NCI-H2081 treated with DMSO at 0.1 percent for 48 hours (cell line): ENCODE measurements around the gene PPP1R1B.

Experiments used
- DNase-seq: peaks from one replicate; lab custom pipeline; 2025; lab: John Stamatoyannopoulos, UW

The PPP1R1B gene

DNA sequence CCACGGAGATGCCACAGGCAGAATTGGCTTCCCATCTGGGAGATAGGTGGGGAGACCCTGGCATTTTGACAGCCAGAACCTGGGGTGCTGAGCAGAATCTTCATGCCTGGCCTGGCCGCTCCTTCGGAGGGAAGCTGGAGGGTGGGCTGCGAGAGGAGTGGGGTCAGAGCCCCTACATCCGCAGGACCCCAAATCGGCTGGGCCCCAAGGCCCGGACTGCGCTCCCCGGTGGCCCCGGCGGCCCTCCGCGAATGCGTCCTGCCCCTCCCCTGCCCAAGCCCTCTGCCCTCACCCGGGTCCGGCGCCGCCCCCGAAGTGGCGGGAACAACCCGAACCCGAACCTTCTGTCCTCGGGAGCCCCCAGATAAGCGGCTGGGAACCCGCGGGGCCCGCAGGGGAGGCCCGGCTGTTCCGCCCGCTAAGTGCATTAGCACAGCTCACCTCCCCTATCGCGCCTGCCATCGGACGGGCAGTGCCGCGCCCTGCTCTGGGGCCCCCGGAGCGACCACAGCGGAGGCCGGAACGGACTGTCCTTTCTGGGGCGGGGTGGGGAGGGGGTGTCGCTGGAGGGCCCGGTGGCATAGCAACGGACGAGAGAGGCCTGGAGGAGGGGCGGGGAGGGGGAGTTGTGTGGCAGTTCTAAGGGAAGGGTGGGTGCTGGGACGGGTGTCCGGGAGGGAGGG is 40.7 kb downstream of the PPP1R1B start:
- DNase-seq = no peak

DNA sequence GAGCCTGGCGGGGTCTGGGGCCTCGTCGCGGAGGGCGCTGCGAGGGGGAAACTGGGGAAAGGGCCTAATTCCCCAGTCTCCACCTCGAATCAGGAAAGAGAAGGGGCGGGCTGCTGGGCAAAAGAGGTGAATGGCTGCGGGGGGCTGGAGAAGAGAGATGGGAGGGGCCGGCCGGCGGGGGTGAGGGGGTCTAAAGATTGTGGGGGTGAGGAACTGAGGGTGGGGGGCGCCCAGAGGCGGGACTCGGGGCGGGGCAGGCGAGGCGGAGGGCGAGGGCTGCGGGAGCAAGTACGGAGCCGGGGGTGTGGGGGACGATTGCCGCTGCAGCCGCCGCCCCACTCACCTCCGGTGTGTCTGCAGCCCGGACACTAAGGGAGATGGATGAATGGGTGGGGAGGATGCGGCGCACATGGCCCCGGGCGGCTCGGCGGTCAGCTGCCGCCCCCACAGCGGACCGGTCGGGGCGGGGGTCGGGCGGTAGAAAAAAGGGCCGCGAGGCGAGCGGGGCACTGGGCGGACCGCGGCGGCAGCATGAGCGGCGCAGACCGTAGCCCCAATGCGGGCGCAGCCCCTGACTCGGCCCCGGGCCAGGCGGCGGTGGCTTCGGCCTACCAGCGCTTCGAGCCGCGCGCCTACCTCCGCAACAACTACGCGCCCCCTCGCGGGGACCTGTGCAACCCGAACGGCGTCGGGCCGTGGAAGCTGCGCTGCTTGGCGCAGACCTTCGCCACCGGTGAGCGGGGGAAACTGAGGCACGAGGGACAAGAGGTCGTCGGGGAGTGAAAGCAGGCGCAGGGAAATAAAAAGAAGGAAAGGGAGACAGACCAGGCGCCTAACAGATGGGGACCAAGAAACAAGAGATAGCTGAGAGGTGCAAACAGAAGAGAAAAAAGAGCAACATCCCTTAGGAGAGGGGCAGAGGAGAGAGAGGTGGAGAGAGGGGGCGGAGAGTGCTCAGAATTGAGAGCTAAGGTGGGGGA is 41.5 kb downstream of the PPP1R1B start, which contains the start of gene PNMT:
Gene PNMT (plus strand): TSS at position 509 of the 980 bp plus-strand sequence. CDS start 23 bp downstream, at position 532.
- no peak for DNase-seq

DNA sequence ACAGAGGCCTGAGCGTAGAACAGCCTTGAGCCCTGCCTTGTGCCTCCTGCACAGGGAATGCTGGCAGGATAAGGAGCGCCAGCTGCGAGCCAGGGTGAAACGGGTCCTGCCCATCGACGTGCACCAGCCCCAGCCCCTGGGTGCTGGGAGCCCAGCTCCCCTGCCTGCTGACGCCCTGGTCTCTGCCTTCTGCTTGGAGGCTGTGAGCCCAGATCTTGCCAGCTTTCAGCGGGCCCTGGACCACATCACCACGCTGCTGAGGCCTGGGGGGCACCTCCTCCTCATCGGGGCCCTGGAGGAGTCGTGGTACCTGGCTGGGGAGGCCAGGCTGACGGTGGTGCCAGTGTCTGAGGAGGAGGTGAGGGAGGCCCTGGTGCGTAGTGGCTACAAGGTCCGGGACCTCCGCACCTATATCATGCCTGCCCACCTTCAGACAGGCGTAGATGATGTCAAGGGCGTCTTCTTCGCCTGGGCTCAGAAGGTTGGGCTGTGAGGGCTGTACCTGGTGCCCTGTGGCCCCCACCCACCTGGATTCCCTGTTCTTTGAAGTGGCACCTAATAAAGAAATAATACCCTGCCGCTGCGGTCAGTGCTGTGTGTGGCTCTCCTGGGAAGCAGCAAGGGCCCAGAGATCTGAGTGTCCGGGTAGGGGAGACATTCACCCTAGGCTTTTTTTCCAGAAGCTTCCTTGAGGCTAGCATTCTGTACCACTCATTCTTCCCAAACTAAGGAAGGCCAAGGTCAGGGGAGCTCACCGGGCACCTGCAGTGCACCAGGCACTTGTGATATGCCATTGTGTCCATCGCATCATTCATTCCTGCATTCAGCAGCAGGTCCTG is 43.4 kb downstream of the PPP1R1B start:
- no peak for DNase-seq

- DNase-seq = no peak
These were observed 44.0 kb downstream of the PPP1R1B start for GRCh38 chr17:39670746-39671145.

GRCh38 chr17:39671651-39672521 is 45.1 kb downstream of the PPP1R1B start:
- DNase-seq = no peak

DNA sequence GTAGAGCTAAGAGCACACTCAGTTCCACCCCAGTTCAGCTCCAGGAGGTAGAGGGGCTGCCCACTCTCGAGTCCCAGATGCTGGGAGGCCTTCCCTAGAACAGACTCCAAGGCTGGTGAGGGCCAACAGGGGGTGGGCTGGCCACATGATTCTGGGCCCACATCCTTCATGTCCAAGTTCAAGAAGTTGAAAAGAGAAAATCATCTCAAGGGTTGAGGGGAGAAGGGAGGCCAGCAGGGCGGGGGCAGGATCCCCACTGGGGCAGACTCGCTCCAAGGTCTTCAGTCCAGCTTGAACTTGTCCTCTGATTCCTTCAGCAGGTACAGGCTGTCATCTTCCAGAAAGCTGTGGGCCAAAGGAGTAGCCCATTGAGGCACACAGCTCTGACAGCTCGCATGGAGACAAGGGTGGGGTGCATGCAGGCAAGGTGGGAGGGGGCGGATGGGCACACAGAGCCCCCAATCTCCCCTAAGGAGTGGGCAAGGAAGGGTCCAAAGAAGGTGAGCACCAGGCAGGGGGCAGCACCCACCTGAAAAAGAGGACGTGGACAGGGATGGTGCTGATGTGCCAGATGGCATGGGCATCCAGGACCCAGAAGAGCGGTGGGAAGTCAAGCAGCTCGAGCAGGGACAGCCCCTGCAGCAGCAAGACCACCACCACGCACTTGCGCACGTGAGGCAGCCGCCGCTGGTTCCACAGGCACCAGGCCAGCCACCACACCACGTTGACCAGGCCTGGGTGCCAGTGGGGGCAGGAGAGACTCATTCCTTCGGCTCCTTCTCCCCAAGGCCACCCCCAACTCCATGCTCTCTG is 46.0 kb downstream of the PPP1R1B start:
- no peak for DNase-seq

- DNase-seq = no peak
These were observed 46.8 kb downstream of the PPP1R1B start for GRCh38 chr17:39673335-39674081.

DNA sequence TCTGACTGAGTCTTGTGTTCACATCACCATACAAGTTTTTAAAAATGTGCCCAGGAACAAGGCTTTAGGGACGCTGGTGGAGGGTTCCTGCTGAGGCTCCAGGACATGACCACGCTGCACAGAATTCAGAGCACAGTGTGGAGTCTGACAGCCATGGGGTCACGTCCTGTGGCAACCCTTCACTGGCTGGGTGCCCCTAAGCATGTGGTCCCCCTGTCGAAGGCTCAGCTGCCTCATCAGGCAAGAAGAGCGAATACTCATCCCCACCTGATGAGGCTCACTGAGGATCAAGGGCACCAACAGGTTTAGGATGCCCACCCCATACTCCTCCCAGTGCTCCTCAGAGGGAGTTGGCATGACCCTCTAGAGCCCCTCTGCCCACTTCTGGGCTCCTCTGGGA is 47.4 kb downstream of the PPP1R1B start:
- no peak for DNase-seq

GRCh38 chr17:39674702-39675389 is 48.1 kb downstream of the PPP1R1B start:
- peak; percentile 58 for DNase-seq

DNA sequence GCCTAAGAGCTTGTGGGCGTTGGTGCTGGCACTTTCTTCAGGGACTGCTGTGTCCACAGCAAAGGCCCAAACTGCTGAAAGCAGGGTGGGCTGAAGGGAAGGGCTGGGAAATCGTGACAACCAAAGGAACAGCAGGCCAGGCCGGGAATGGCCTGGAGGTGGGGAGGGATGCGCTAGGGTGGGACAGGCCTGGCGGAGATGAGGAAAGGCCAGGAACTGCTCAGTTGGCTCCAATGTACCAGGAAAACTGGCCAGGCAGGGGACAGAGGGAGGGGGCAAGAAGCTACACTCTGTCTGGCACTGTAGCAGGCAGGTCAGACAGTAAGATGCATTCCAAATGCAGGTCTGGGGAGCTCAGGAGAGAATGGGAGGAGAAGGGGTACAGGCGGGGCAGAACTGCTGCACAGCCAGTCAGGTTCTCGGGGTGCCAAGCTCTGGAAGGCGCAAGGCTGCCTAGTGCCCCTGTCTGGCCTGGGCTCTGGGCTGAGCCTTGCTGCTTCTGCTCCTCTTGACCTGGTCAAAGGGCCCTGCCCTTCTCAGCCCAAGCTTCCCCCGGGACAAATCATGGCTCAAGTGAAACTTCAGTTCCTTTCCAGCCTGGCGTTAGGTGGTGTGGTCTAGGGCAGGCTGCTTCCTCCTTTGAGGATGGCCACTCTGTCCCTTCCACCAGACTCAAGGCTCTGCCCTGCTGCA is 48.8 kb downstream of the PPP1R1B start:
- DNase-seq = no peak

DNA sequence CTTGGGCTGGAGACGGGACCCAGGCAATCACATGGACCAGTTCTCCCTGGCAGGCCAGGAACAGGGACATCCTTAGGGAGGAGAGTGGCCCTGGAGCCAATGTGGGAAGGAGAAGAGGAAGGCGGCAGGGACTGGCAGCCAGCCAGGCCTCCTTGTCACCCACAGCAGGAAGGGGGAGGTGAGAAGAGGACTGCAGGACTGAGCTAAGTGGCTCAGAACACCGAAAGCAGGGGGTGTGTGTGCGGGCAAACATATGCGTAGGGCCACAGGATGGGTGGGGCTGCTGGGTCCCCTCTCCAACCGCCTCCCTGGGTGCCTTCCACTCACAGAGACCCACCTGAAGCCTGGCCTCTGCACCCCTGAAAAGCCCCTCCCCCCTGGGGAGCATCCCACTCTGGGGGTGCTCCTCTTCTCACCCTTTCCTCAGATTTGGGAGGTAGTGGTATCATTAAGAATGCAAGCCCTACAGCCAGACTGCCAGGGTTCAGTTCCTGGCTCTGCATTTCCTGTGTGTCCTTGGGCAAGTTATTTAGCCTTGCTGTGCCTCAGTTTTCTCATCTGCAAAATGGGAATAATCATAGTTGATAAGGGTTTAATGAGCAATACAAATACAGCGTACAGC is 49.6 kb downstream of the PPP1R1B start:
- peak; percentile 20 for DNase-seq

GRCh38 chr17:39677072-39677471 is 50.3 kb downstream of the PPP1R1B start:
- DNase-seq = no peak

DNA sequence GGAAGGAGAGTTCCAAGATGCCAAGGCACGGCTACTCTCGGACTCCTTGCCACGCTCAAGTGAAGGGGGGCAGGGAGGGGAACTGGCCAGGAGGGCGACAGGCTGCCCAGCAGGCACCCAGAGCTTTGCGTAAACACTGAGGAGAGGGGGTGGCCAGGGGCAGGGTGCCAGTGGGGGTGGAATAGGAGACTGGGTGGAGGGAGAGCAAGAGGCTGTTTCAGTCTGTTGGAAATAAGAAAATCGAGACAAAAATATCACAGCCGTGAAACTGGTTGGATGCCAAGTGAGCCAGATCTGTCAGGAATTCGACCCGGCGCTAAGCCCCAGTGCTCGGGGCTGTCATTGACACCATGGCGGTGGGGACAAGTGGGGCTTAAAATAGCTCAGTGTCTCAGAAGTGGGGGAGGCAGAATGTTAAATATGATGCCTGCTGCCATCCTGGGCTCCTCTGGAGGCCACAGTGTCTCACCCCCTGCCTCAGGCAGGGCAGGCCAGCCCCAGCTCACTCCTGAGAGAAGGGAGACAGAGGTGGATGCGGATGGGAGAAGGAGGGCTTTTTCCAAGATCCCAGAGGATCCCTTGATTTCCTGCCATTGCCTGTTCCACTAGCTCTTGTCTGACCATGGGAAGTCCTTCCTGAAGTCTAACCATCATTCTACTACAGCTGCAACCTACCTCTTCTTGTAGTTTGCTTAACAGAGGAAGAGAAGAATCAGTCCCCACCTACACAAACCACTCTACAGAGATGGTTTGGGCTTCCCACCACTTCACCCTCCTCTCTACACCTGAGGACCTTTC is 51.0 kb downstream of the PPP1R1B start:
- DNase-seq = no peak

DNA sequence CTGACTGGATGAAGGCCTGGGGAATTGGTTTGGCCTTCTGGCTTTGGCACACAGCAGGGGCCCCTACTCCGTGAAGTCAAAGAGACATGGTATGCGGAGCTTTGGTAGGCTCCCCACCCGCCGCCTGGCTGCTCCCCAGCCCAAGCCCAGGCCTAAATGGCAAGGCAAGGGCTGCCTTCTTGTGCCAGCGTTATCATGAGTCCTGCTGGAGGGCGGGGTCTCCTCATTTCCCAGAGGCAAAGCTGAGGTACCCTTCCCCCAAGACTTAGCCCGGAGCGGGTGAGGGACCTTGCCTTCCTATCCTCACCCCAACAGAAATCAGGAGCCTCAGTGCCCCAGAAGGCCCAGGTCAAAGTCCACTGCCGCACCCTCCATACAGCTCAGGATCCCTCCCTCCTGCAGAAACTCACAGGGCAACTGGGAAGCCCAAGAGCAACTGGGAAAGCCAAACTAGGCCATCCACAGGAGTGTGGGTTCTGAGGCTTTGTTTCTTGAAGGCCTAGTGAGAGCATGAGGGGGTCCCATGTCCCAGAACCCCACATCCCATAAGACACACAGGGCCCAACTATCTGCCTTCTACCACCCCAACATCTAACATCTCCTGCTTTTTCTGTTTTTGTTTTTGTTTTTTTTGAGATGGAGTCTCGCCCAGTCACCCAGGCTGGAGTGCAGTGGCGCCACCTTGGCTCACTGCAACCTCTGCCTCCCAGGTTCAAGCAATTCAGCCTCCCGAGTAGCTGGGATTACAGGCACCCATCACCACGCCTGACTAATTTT is 51.8 kb downstream of the PPP1R1B start:
- no peak for DNase-seq

- no peak for DNase-seq
These were observed 52.9 kb downstream of the PPP1R1B start for GRCh38 chr17:39679521-39680192.
